HEK293T (cell line): ENCODE measurements around the gene LSMEM2.

Experiments used
- FOXA1 ChIP-seq: fragments of 450-650 bp; IDR thresholded peaks from 2 replicates; pipeline ENCODE4 v1.6.1; 2016; ENCODE audit warnings: mild to moderate bottlenecking
- FOXM1 ChIP-seq: fragments of 450-650 bp; IDR thresholded peaks from 2 replicates; pipeline ENCODE4 v1.6.1; 2017; ENCODE audit warnings: mild to moderate bottlenecking, borderline replicate concordance

DNA sequence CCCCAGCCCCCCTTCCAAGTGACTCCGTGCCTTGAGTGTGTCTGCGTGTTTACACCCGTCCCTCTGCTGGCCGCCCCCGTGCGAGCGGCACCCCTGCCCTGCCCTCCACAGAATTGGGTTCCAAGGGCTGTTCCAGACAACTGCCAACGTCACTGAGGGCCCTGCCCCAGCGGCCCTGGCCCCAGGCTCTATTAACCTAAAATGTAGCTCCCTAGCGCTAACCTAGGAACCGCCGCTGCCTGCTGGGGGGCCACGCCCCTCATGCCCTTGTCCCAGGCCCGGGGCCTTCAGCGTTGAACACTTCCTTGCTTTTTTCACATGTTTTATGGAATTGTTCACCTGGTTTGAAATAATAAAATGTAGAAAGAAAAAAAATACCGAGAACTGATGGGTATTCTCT lies 19.9 kb upstream of the LSMEM2 start:
- no peak for TF ChIP-seq FOXA1
- no peak for TF ChIP-seq FOXM1
